ENCODE results near the gene LRIG1.

The LRIG1 gene

DNA sequence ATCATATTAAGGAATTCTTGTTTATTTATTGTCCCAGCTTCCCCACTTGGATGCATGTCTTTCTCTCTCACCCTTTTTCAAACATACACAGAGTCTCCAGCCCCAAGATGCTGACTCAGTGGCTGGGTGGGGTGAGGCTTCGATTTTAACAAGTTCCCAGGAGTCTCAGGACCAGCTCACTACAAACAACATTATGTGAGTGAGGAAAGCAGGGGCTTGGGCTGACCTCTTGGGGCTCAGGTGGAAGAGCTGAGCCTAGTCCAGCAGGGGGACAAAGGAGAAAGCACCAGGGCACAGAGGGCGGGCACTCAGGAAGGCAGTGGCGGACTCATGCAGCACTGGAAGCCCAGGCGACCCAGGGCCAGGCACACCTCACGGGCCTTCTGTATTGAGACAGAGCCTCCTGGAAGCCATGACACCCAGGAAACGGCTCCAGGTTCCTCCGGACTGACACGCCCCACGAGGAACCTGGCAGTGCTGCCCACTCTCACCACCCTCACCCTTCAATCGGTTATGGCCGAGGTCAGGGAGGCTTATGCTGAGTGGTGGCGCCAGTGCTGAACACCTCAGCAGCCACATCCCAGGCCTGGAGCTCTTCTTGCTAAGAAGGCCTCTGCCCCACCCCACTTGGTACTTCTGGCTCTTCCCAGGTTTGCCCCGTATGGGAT lies 97.4 kb downstream of the LRIG1 start:
- DNase-seq (ENCODE audit: low spot score) = no peak

GRCh38 chr3:66402596-66403290 lies 98.1 kb downstream of the LRIG1 start:
- no peak for DNase-seq (ENCODE audit: low spot score)

- DNase-seq (ENCODE audit: low spot score) = no peak
Observed at GRCh38 chr3:66401675-66402491, 98.9 kb downstream of the LRIG1 start.

DNA sequence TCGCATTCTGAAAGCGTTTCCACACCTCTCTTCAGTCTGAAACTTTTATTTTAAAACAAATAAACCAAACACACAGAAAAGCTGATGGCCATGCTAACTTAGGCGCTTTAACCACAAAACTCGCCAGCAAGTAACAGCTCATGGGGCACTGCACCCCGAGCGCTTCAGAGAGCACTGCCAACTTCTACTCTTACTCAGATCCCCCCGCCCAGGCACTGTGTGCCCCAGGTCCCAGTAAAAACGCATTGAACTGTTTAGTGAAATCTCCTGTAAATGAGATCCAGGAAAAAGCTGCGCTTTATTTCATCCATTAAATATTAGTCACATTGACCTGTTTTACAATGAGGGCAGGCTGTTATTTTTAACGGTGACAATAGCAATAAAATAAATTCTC lies 99.7 kb downstream of the LRIG1 start:
- no peak for DNase-seq (ENCODE audit: low spot score)

- no peak for DNase-seq (ENCODE audit: low spot score)
Observed at GRCh38 chr3:66400411-66401156, 100.2 kb downstream of the LRIG1 start.

DNA sequence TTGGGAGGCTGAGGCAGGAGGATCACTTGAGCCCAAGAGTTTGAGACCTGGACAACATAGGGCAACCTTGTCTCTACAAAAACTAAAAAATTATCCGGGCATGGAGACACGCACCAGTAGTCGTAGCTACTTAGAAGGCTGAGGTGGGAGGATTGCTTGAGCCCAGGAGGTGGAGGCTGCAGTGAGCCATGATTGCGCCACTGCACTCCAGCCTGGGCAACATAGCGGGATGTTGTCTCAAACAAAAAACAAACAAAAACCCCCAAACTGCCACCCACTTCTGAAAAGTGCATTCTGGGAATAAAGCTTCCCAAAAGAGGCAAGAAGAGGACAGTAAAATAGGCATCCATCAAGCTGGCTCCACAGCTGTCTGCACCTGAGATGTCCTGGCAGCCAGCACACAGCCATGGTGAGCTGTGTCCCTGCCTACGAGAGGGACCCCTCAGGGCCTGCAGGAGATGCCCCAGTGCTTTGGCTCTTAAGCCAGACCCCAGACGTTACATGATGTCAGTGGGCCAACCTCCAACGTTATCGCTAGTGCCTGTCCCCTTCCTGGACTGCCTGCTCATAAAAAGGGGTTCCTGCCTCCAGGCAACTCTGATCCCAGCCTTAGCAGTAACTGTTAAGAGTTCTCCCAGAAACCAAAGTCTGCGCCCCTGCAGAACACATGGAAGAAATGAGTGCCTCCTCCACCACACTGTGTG lies 101.1 kb downstream of the LRIG1 start:
- DNase-seq (ENCODE audit: low spot score) = no peak

DNA sequence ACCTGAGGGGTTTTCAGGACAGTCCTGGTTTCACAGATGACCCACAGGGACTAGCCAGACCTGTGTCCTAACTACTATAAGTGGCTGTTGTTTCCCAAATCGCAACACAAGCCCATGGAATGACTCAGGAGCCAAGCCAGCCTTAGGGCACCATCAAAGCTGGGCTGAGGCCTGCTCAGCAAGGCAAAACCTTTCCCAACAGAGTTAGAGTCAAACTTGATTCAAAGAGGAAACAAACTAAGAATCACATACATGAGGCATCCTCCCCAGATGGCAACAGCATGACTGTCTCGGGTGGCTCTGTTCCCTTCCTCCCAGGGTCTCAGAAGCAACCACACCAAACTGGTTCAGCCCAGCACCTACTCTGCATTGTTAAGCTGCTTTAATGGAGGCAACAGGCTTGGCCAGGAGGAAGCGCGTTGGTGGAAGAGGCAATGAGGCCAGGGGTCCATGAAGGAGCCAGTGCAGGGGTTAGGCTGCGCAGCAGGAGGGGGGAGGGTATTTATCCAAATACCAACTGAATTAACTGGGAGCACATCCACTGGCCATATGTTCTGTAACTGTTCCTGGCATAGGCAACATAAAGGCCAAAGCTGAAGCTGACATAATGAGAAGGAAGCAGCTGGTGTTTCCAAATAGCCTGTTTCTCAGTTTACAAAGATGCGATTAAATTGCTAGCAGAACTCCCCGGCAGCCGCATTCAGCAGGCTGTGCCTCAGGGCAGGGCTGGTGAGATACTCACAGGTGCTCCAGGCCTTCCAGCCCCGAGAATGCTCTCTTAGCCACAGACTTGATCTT lies 102.4 kb downstream of the LRIG1 start:
- no peak for DNase-seq (ENCODE audit: low spot score)

GRCh38 chr3:66397745-66398144 lies 103.1 kb downstream of the LRIG1 start:
- DNase-seq (ENCODE audit: low spot score) = no peak

- DNase-seq (ENCODE audit: low spot score) = no peak
Observed at GRCh38 chr3:66396888-66397287, 103.9 kb downstream of the LRIG1 start.

DNA sequence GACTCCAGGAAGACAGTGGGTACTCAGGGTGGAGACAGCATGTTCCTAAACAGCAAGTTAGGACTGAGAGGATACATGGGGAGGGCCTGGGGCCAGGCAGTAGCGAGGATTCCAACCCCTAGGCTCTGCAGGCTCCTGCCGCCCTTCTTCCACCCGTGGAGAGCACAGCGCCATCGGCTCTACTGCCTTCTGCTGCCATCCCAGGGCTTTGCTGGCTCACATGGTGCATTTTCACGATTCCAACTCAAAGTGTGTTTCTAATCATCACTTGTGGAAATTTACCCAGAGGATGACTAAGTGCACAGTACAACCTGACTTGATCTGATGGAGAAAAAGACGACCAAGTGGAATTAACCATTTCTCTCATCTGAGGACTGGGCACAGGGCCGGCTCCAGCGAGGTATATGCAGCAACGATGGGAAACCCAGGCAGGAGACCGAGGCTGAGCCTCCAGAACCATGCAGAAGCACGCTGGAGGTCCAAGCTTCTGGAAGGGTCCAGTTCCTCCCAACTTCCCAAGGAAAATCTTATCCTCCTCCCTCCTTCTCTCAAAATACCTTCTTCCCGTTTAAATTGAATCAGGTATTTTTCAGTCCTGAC lies 104.6 kb downstream of the LRIG1 start:
- no peak for DNase-seq (ENCODE audit: low spot score)

- DNase-seq (ENCODE audit: low spot score) = no peak
Observed at GRCh38 chr3:66395635-66396034, 105.2 kb downstream of the LRIG1 start.

DNA sequence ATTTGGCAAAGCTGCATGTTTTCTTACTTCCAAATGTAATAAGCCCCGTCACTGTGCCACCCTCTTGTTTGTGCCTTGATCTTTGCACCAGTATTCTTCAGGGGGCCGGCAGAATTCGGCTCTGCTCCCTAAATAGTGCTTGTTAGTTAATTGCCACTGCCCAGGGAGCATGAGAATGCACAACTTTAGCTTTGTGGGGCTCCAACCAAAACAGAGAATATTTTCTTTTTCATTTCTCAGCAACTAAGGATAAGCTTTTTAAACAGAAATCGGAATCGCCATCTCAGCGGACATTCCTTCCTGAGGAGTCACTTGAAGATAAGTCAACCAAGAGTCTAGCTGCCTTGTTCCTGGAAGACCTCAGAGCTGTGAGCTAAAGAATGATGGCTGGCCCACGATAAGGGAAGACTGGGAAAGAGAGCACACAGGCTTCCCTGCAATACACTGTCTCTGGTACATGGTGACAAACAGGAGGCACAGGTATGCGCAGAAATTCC lies 106.0 kb downstream of the LRIG1 start:
- no peak for DNase-seq (ENCODE audit: low spot score)

GRCh38 chr3:66394019-66394752 lies 106.6 kb downstream of the LRIG1 start:
- no peak for DNase-seq (ENCODE audit: low spot score)

GRCh38 chr3:66393333-66394005 lies 107.4 kb downstream of the LRIG1 start:
- DNase-seq (ENCODE audit: low spot score) = no peak

- DNase-seq (ENCODE audit: low spot score) = no peak
Observed at GRCh38 chr3:66392966-66393332, 107.9 kb downstream of the LRIG1 start.

DNA sequence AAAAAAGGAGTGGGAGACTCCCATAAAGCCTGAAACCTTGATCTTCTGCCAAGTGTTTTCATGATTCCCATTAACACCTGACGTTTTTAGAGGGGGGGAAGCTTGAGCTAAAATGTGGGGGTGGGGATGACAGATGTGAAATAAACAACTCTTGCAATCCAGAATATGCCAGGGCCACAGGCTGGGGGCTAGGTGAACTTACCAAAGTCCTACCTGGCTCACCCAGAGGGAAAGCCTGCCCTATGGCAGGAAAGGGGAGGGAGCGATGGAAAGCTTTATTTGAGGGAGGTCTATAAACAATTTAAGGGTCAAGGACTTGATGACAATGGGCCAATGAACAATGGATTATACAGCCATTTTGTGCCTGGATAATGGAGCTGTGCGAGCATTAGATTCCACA lies 108.3 kb downstream of the LRIG1 start:
- no peak for DNase-seq (ENCODE audit: low spot score)

- DNase-seq (ENCODE audit: low spot score) = no peak
Observed at GRCh38 chr3:66390013-66390412, 110.8 kb downstream of the LRIG1 start.

DNA sequence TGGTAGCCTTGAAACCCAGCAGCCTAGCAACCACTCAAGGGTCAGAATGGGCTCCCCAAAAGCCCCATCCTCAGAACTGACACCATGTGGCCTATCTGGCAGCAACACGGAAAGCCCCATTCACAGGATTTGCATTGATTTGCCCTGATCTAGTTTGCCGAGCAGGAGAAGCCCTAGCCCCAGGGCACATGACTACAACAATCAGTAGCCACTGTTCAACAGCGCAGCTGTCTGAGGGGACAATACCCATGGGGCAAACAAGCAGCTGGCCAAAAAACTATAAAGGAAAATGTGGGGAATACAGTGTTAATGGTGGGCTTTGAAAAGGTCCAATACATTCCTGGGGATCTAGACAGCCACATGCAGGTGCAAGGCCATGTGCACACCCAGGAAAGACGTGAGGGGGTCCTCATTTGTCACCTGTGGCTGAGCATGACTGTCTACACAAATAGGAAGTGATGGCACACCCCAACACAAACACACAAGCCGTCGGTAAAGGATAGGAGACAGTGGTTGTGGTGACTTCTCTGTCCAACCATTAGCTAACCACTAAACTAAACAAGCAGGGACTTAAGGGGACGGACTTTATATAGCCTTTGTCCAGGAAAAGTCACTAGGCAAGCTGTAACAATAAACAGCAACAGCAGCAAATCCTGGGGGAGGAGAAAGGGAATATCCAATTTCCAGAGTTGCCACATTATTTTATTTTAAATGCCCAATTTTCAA lies 113.7 kb downstream of the LRIG1 start:
- DNase-seq (ENCODE audit: low spot score) = no peak
